GM23338 (cell line): ENCODE measurements around the gene CCDC68. TPM values are rescaled to one million over a fixed set of nuclear protein-coding genes. Genes with fewer than 3 reads are reported as not detected.

Experiments
- ATAC-seq: fragments of 200-7000 bp; cut with Tn5 transposase; 3 replicates; pipeline ENCODE4 v1.9.1; 2020
- DNase-seq: peaks from one replicate; pipeline ENCODE4 v3.0.0-alpha.2; 2015; ENCODE audit warnings: low spot score
- H2AFZ ChIP-seq: fragments of 200-600 bp; sonication (generic); 2 replicates; pipeline ENCODE4 v1.8.0; 2016; ENCODE audit warnings: antibody characterized with exemption, mild to moderate bottlenecking, moderate library complexity
- H3F3A ChIP-seq: fragments of 200-600 bp; sonication (generic); replicated peaks from 2 replicates; pipeline ENCODE4 v1.8.0; 2017; ENCODE audit warnings: antibody characterized with exemption, mixed run types, low read depth
- H3K27ac ChIP-seq: fragments of 200-600 bp; sonication (generic); 2 replicates; pipeline ENCODE4 v1.6.1; 2016; ENCODE audit warnings: low read depth
- H3K27me3 ChIP-seq: fragments of 200-600 bp; sonication (generic); 2 replicates; pipeline ENCODE4 v1.8.0; 2016; ENCODE audit warnings: mild to moderate bottlenecking, mixed run types, moderate library complexity; ENCODE audit not compliant: insufficient read depth
- H3K36me3 ChIP-seq: fragments of 200-600 bp; sonication (generic); 2 replicates; pipeline ENCODE4 v1.8.0; 2016; ENCODE audit warnings: mild to moderate bottlenecking; ENCODE audit not compliant: insufficient read depth
- H3K4me1 ChIP-seq: fragments of 200-600 bp; sonication (generic); 2 replicates; pipeline ENCODE4 v1.8.0; 2016; ENCODE audit warnings: mild to moderate bottlenecking, moderate library complexity; ENCODE audit not compliant: insufficient read depth
- H3K4me2 ChIP-seq: fragments of 200-600 bp; sonication (generic); 2 replicates; pipeline ENCODE4 v1.7.1; 2017; ENCODE audit warnings: mixed run types
- H3K4me3 ChIP-seq: fragments of 200-600 bp; sonication (generic); 2 replicates; pipeline ENCODE4 v1.6.1; 2016; ENCODE audit warnings: mixed run types
- H3K79me2 ChIP-seq: fragments of 200-600 bp; sonication (generic); replicated peaks from 2 replicates; pipeline ENCODE4 v1.8.0; 2017; ENCODE audit warnings: mild to moderate bottlenecking; ENCODE audit not compliant: insufficient read depth
- H3K9me2 ChIP-seq: fragments of 200-600 bp; sonication (generic); 2 replicates; pipeline ENCODE4 v1.8.0; 2017; ENCODE audit not compliant: insufficient read depth
- H4K20me1 ChIP-seq: fragments of 200-600 bp; sonication (generic); replicated peaks from 2 replicates; pipeline ENCODE4 v1.8.0; 2017; ENCODE audit warnings: mild to moderate bottlenecking; ENCODE audit not compliant: insufficient read depth
- H3K27ac Mint-ChIP-seq: 2 replicates; pipeline ENCODE4 v1.8.0; 2020; ENCODE audit warnings: inconsistent platforms, mild to moderate bottlenecking, moderate library complexity, mixed read lengths
- H3K27me3 Mint-ChIP-seq: 3 replicates; pipeline ENCODE4 v1.8.0; 2022; ENCODE audit warnings: low read depth, mild to moderate bottlenecking, moderate library complexity, mixed read lengths, inconsistent platforms; ENCODE audit not compliant: insufficient read depth, poor library complexity
- H3K36me3 Mint-ChIP-seq: 3 replicates; pipeline ENCODE4 v1.8.0; 2021; ENCODE audit warnings: low read depth, mild to moderate bottlenecking, inconsistent platforms, moderate library complexity, mixed read lengths
- H3K4me1 Mint-ChIP-seq: 3 replicates; pipeline ENCODE4 v1.8.0; 2020; ENCODE audit warnings: mild to moderate bottlenecking, inconsistent platforms, mixed read lengths
- H3K4me3 Mint-ChIP-seq: 3 replicates; pipeline ENCODE4 v1.8.0; 2021; ENCODE audit warnings: moderate library complexity, mild to moderate bottlenecking, inconsistent platforms, mixed read lengths
- H3K9me3 Mint-ChIP-seq: 3 replicates; pipeline ENCODE4 v1.8.0; 2020; ENCODE audit warnings: moderate library complexity, mild to moderate bottlenecking, inconsistent platforms, mixed read lengths
- CREB1 ChIP-seq: fragments of 250-450 bp; sonication (Bioruptor Pico); IDR thresholded peaks from 2 replicates; pipeline ENCODE4 v1.5.0; 2020; ENCODE audit warnings: low read depth, mild to moderate bottlenecking, moderate library complexity
- EZH2 ChIP-seq: fragments of 200-600 bp; sonication (generic); IDR thresholded peaks from one replicate; pipeline ENCODE4 v1.8.0; 2017; ENCODE audit warnings: antibody characterized with exemption, mild to moderate bottlenecking, low read depth; ENCODE audit not compliant: unreplicated experiment
- EZH2phosphoT487 ChIP-seq: fragments of 200-600 bp; sonication (generic); IDR thresholded peaks from one replicate; pipeline ENCODE4 v1.8.1; 2018; ENCODE audit warnings: antibody characterized with exemption; ENCODE audit not compliant: unreplicated experiment
- JUNB ChIP-seq: IDR thresholded peaks from one replicate; pipeline ENCODE4 v1.6.1; 2016; ENCODE audit warnings: antibody characterized with exemption; ENCODE audit not compliant: unreplicated experiment
- NANOG ChIP-seq: IDR thresholded peaks from 2 replicates; pipeline ENCODE4 v1.6.1; 2016; ENCODE audit warnings: antibody characterized with exemption, borderline replicate concordance
- POLR2AphosphoS5 ChIP-seq: IDR thresholded peaks from 2 replicates; pipeline ENCODE4 v1.6.1; 2016; ENCODE audit warnings: antibody characterized with exemption, low read depth
- STAT1 ChIP-seq: IDR thresholded peaks from one replicate; pipeline ENCODE4 v1.6.1; 2016; ENCODE audit warnings: antibody characterized with exemption; ENCODE audit not compliant: unreplicated experiment
- ZNF114 ChIP-seq: fragments of 250-450 bp; sonication (Bioruptor Pico); IDR thresholded peaks from 2 replicates; pipeline ENCODE4 v1.5.0; 2020; ENCODE audit warnings: mild to moderate bottlenecking, moderate library complexity
- ZNF331 ChIP-seq: fragments of 250-450 bp; sonication (Bioruptor Pico); IDR thresholded peaks from 2 replicates; pipeline ENCODE4 v1.5.0; 2020; ENCODE audit warnings: low read depth, mild to moderate bottlenecking, moderate library complexity
- polyA plus RNA-seq: library from polyadenylated mRNA; unstranded; fragments of >200 nt; fragmentation: Nextera tagmentation; extraction: Ambion mirVana; gene quantifications from 2 replicates; pipeline ENCODE4 v1.2.1, GENCODE V29; 2016
- total RNA-seq: library from RNA; depleted of rRNA; stranded (reverse); fragments of >200 nt; shearing (Covaris generic); gene quantifications from 2 replicates; pipeline ENCODE4 v1.2.3, GENCODE V29; 2014
- TF ChIP-seq, protein P1 (sequence below): fragments of 250-450 bp; sonication (Bioruptor Pico); IDR thresholded peaks from 2 replicates; pipeline ENCODE4 v1.5.0; 2020; ENCODE audit warnings: mild to moderate bottlenecking, moderate library complexity
- TF ChIP-seq, protein P2 (sequence below): IDR thresholded peaks from one replicate; pipeline ENCODE4 v1.6.1; 2018; ENCODE audit warnings: antibody characterized with exemption; ENCODE audit not compliant: unreplicated experiment
- TF ChIP-seq, protein P3 (sequence below), 2 experiments: fragments of 200-600 bp in 1 of 2; sonication (generic) in 1 of 2; conservative IDR thresholded peaks; 2 replicates each; pipeline versions ENCODE4 v1.5.1 to v1.6.1; 2016 to 2017; ENCODE audit warnings: antibody characterized with exemption in 2 of 2, low read depth in 2 of 2, mild to moderate bottlenecking in 2 of 2, moderate library complexity in 1 of 2
- TF ChIP-seq, protein P4 (sequence below): IDR thresholded peaks from 2 replicates; pipeline ENCODE4 v1.6.1; 2016; ENCODE audit warnings: antibody characterized with exemption

The CCDC68 gene
- total and polyA plus RNA-seq, 2 experiments from 2014 or later = 1.6 to 3.7 TPM

DNA sequence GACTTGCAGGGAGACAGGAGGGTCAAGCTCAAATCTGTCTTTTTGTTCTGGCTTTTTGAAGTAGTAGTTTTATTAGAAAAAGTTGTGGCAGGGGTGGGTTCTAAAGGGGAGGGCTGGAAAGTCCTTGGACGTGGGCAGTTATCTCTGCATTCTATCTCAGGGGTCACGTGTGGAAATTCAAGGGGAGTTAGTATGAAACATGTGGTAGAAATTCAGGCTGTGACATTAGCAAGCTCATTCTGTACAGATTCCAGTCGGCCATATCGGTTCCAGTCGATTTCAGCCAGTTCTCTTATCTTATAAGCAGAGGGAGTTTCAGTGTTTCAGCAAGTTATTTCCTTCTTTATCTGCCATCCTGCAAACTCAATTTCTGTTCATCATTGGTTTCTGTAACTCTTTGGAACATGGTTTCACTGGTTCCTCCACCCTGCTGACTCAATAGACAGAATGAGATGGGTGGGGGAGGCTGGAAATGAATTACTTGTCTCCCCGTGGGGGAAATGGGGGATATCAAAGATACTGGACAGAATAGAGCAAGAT is 78.0 kb downstream of the CCDC68 start:
- Mint-ChIP-seq H3K27me3 (peaks cover 3% of the 10 kb centered on the region), H3K4me3 (no peak overlapping the region), H3K36me3 (no peaks in the 10 kb centered on the region), H3K4me1 (peaks cover 5% of the 10 kb centered on the region; the same call in 1 of the 3 replicates), H3K9me3 (no peaks in the 10 kb centered on the region), H3K27ac (no peak overlapping the region)
- TF ChIP-seq POLR2AphosphoS5 (no peak), EZH2 (no peak), NANOG (no peak), JUNB (no peak), CREB1 (CRISPR knock-in tag) (no peak), ZNF114 (CRISPR knock-in tag) (no peak), ZNF331 (CRISPR knock-in tag) (no peak), EZH2phosphoT487 (no peak), STAT1 (no peak)
- TF ChIP-seq, protein P1, sequence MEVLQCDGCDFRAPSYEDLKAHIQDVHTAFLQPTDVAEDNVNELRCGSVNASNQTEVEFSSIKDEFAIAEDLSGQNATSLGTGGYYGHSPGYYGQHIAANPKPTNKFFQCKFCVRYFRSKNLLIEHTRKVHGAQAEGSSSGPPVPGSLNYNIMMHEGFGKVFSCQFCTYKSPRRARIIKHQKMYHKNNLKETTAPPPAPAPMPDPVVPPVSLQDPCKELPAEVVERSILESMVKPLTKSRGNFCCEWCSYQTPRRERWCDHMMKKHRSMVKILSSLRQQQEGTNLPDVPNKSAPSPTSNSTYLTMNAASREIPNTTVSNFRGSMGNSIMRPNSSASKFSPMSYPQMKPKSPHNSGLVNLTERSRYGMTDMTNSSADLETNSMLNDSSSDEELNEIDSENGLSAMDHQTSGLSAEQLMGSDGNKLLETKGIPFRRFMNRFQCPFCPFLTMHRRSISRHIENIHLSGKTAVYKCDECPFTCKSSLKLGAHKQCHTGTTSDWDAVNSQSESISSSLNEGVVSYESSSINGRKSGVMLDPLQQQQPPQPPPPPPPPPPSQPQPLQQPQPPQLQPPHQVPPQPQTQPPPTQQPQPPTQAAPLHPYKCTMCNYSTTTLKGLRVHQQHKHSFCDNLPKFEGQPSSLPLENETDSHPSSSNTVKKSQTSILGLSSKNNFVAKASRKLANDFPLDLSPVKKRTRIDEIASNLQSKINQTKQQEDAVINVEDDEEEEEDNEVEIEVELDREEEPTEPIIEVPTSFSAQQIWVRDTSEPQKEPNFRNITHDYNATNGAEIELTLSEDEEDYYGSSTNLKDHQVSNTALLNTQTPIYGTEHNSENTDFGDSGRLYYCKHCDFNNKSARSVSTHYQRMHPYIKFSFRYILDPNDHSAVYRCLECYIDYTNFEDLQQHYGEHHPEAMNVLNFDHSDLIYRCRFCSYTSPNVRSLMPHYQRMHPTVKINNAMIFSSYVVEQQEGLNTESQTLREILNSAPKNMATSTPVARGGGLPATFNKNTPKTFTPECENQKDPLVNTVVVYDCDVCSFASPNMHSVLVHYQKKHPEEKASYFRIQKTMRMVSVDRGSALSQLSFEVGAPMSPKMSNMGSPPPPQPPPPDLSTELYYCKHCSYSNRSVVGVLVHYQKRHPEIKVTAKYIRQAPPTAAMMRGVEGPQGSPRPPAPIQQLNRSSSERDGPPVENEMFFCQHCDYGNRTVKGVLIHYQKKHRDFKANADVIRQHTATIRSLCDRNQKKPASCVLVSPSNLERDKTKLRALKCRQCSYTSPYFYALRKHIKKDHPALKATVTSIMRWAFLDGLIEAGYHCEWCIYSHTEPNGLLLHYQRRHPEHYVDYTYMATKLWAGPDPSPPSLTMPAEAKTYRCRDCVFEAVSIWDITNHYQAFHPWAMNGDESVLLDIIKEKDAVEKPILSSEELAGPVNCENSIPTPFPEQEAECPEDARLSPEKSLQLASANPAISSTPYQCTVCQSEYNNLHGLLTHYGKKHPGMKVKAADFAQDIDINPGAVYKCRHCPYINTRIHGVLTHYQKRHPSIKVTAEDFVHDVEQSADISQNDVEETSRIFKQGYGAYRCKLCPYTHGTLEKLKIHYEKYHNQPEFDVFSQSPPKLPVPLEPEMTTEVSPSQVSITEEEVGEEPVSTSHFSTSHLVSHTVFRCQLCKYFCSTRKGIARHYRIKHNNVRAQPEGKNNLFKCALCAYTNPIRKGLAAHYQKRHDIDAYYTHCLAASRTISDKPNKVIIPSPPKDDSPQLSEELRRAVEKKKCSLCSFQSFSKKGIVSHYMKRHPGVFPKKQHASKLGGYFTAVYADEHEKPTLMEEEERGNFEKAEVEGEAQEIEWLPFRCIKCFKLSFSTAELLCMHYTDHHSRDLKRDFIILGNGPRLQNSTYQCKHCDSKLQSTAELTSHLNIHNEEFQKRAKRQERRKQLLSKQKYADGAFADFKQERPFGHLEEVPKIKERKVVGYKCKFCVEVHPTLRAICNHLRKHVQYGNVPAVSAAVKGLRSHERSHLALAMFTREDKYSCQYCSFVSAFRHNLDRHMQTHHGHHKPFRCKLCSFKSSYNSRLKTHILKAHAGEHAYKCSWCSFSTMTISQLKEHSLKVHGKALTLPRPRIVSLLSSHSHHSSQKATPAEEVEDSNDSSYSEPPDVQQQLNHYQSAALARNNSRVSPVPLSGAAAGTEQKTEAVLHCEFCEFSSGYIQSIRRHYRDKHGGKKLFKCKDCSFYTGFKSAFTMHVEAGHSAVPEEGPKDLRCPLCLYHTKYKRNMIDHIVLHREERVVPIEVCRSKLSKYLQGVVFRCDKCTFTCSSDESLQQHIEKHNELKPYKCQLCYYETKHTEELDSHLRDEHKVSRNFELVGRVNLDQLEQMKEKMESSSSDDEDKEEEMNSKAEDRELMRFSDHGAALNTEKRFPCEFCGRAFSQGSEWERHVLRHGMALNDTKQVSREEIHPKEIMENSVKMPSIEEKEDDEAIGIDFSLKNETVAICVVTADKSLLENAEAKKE (CRISPR knock-in tag) = no peak
- TF ChIP-seq, protein P2, sequence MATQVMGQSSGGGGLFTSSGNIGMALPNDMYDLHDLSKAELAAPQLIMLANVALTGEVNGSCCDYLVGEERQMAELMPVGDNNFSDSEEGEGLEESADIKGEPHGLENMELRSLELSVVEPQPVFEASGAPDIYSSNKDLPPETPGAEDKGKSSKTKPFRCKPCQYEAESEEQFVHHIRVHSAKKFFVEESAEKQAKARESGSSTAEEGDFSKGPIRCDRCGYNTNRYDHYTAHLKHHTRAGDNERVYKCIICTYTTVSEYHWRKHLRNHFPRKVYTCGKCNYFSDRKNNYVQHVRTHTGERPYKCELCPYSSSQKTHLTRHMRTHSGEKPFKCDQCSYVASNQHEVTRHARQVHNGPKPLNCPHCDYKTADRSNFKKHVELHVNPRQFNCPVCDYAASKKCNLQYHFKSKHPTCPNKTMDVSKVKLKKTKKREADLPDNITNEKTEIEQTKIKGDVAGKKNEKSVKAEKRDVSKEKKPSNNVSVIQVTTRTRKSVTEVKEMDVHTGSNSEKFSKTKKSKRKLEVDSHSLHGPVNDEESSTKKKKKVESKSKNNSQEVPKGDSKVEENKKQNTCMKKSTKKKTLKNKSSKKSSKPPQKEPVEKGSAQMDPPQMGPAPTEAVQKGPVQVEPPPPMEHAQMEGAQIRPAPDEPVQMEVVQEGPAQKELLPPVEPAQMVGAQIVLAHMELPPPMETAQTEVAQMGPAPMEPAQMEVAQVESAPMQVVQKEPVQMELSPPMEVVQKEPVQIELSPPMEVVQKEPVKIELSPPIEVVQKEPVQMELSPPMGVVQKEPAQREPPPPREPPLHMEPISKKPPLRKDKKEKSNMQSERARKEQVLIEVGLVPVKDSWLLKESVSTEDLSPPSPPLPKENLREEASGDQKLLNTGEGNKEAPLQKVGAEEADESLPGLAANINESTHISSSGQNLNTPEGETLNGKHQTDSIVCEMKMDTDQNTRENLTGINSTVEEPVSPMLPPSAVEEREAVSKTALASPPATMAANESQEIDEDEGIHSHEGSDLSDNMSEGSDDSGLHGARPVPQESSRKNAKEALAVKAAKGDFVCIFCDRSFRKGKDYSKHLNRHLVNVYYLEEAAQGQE = no peak
- TF ChIP-seq, protein P3, sequence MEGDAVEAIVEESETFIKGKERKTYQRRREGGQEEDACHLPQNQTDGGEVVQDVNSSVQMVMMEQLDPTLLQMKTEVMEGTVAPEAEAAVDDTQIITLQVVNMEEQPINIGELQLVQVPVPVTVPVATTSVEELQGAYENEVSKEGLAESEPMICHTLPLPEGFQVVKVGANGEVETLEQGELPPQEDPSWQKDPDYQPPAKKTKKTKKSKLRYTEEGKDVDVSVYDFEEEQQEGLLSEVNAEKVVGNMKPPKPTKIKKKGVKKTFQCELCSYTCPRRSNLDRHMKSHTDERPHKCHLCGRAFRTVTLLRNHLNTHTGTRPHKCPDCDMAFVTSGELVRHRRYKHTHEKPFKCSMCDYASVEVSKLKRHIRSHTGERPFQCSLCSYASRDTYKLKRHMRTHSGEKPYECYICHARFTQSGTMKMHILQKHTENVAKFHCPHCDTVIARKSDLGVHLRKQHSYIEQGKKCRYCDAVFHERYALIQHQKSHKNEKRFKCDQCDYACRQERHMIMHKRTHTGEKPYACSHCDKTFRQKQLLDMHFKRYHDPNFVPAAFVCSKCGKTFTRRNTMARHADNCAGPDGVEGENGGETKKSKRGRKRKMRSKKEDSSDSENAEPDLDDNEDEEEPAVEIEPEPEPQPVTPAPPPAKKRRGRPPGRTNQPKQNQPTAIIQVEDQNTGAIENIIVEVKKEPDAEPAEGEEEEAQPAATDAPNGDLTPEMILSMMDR (conservative IDR thresholded peaks at IDR 0.05; ENCODE audit: low read depth in 2 of 2) = no peak
- TF ChIP-seq, protein P4, sequence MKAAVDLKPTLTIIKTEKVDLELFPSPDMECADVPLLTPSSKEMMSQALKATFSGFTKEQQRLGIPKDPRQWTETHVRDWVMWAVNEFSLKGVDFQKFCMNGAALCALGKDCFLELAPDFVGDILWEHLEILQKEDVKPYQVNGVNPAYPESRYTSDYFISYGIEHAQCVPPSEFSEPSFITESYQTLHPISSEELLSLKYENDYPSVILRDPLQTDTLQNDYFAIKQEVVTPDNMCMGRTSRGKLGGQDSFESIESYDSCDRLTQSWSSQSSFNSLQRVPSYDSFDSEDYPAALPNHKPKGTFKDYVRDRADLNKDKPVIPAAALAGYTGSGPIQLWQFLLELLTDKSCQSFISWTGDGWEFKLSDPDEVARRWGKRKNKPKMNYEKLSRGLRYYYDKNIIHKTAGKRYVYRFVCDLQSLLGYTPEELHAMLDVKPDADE = no peak
- H3K79me2 ChIP-seq = no peaks in the 10 kb centered on the region
- no peak overlapping the region for H3K27ac ChIP-seq
- no peak overlapping the region for H3K4me3 ChIP-seq
- ATAC-seq = no peak
- no peaks in the 10 kb centered on the region for H3K4me1 ChIP-seq
- H2AFZ ChIP-seq = no peak overlapping the region
- H4K20me1 ChIP-seq = no peaks in the 10 kb centered on the region
- no peaks in the 10 kb centered on the region for H3F3A ChIP-seq
- peaks cover 7% of the 10 kb centered on the region; the same call in 1 of the 2 replicates for H3K9me2 ChIP-seq
- no peaks in the 10 kb centered on the region for H3K36me3 ChIP-seq
- no peak overlapping the region for H3K4me2 ChIP-seq
- H3K27me3 ChIP-seq = no peaks in the 10 kb centered on the region
- DNase-seq = no peak
